ENCODE data around the gene KREMEN1. TPM values are rescaled to one million over a fixed set of nuclear protein-coding genes. Genes with fewer than 3 reads are reported as not detected.

Gene KREMEN1
- total and polyA plus RNA-seq, 10 of the 15 experiments (the other 5 are each of a cell fraction or from before 2014, with no cell fraction given), result 0.10 to 2.5 (median 0.20) TPM; not detected in 1

DNA sequence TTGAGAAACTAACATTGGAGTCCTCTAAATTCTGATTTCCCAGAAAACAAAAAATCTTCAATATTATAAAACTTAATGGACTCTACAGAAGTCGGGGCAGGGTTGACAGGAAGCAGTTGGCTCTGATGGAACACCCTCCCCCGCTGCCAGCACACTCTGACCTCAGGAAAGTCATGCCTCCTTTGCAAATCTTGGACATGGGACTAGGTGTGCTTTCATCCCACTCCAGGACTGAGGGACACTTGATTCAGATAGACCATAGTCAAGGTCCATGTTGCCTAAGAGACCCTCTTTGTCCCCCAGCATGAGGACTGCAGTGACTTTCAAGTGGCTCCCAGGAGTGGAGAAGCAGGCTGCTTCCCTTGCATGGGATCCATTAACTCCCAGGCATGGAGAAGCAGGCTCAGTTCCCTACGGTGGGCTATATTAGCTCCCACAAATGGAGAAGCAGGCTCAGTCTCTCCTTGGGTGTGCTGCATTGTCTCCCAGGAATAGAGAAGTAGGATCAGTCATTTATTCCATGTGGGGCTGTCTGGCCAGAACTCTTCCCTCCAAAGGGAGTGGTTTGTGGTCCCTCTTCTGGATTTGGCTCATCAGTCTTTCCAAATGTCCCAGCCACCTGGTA is 49.6 kb upstream of the KREMEN1 start:
- no peaks in the 10 kb centered on the region for H3K36me3 ChIP-seq (ENCODE audit: control insufficient read depth in 2 of 2, insufficient read depth in 2 of 2, low read length in 1 of 2)
- no peak overlapping the region for H2AFZ ChIP-seq (ENCODE audit: control insufficient read depth, low read depth, low read length)
- no peak overlapping the region for H3K27ac ChIP-seq (ENCODE audit: control insufficient read depth, insufficient read depth)
- TF ChIP-seq STAT1 (conservative IDR thresholded peaks at IDR 0.05) (no peak), IKZF1 (conservative IDR thresholded peaks at IDR 0.05) (peak; percentile 42; the same call in 1 of the 2 replicates)
- H3K4me1 ChIP-seq (ENCODE audit: control insufficient read depth, insufficient read depth, low read length), result no peaks in the 10 kb centered on the region
- ChIA-PET POLR2A (interaction anchor here (0.6 to 1.3 kb wide), 5 partner anchors 18 to 218 kb away, joined by 3 to 6 read pairs (median 4); no protein-coding TSS in a partner anchor), RAD21 (ENCODE audit: unreplicated experiment) (interaction anchor here (0.6 to 1.1 kb wide), 8 partner anchors 13 to 131 kb away, joined by 3 to 5 read pairs (median 3); no protein-coding TSS in a partner anchor), SMC1A (ENCODE audit: uncharacterized antibody, unreplicated experiment) (interaction anchor here (0.7 to 1.5 kb wide), 10 partner anchors 9 to 119 kb away, joined by 3 to 8 read pairs (median 4); no protein-coding TSS in a partner anchor), CTCF (interaction anchor here (0.6 to 0.9 kb wide), 2 partner anchors 18 to 131 kb away, joined by 3 to 4 read pairs; no protein-coding TSS in a partner anchor)
- intact Hi-C loops (cut with micrococcal nuclease; ENCODE audit: unreplicated experiment), result no loop called here
- WGBS (ENCODE audit: insufficient coverage, insufficient replicate concordance, low lambda C conversion rate, missing lambda C conversion rate), result 0% methylated on average over 3 of the region's 3 CpGs
- FAIRE-seq (no peak), ATAC-seq (peak; percentile 36), DNase-seq (ENCODE audit: low read depth, low spot score) (no peak)
- no peaks in the 10 kb centered on the region for H3K27me3 ChIP-seq (replicated peaks in 1 of 2; ENCODE audit: control insufficient read depth in 2 of 2, insufficient read depth in 2 of 2, low read length in 1 of 2)
- in situ Hi-C loops (cut with MboI), result no loop called here
- no peaks in the 10 kb centered on the region; the same call in 2 of the 3 replicates for H3K9me3 ChIP-seq (replicated peaks; ENCODE audit: control insufficient read depth, insufficient read depth, low read length)
- BruUV-seq (replicated peaks), result no TSS peak
- no peak overlapping the region for H3K4me3 ChIP-seq
- H3K79me2 ChIP-seq (ENCODE audit: control insufficient read depth, insufficient read depth, low read length), result no peaks in the 10 kb centered on the region
- H3K4me2 ChIP-seq (ENCODE audit: control insufficient read depth, insufficient read depth), result no peak overlapping the region
- no peaks in the 10 kb centered on the region for H4K20me1 ChIP-seq (ENCODE audit: control insufficient read depth, insufficient read depth)
- H3K9ac ChIP-seq (ENCODE audit: control insufficient read depth, insufficient read depth, low read length), result no peak overlapping the region

DNA sequence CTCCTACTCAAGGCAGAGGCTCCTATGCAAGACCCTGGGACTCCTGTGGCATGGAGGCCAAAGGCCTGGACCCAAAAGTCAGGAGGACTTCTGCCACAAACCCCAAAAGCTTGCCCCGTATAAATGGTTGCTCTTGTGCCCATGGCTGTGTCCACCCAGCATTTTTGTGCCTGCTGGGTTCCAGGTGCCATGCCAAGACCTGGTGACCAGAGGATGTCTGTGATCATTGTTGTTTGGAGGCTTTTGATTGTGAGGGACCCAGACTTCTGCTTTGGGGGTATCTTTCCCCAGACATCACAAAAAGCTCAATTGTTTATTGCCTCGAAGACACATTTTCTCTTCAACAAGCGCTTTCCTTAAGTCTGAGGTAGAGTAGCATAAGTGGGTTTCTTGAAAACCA is 46.3 kb upstream of the KREMEN1 start:
- Histone ChIP-seq H3K79me2 (ENCODE audit: control insufficient read depth, insufficient read depth, low read length) (no peaks in the 10 kb centered on the region), H3K4me1 (ENCODE audit: control insufficient read depth, insufficient read depth, low read length) (no peaks in the 10 kb centered on the region), H3K27me3 (replicated peaks in 1 of 2; ENCODE audit: control insufficient read depth in 2 of 2, insufficient read depth in 2 of 2, low read length in 1 of 2) (0 out of 4 replicates have a peak, but pooled peaks cover 0 to 6% of the 10 kb centered on the region in 2 experiments), H3K9me3 (replicated peaks; ENCODE audit: control insufficient read depth, insufficient read depth, low read length) (no peaks in the 10 kb centered on the region; the same call in 2 of the 3 replicates), H3K36me3 (ENCODE audit: control insufficient read depth in 2 of 2, insufficient read depth in 2 of 2, low read length in 1 of 2) (no peaks in the 10 kb centered on the region), H3K4me3 (no peak overlapping the region), H4K20me1 (ENCODE audit: control insufficient read depth, insufficient read depth) (no peaks in the 10 kb centered on the region), H3K27ac (ENCODE audit: control insufficient read depth, insufficient read depth) (no peak overlapping the region), H2AFZ (ENCODE audit: control insufficient read depth, low read depth, low read length) (no peak overlapping the region), H3K9ac (ENCODE audit: control insufficient read depth, insufficient read depth, low read length) (no peak overlapping the region), H3K4me2 (ENCODE audit: control insufficient read depth, insufficient read depth) (no peak overlapping the region)
- ChIA-PET RAD21 (ENCODE audit: unreplicated experiment) (interaction anchor here (1.3 to 3.9 kb wide), 5 partner anchors 12 to 111 kb away, joined by 3 to 34 read pairs (median 3); no protein-coding TSS in a partner anchor), POLR2A (interaction anchor here (0.6 to 3.0 kb wide), 3 partner anchors 10 to 88 kb away, joined by 3 to 27 read pairs (median 3); no protein-coding TSS in a partner anchor), SMC1A (ENCODE audit: uncharacterized antibody, unreplicated experiment) (interaction anchor here (0.8 to 4.7 kb wide), 9 partner anchors 9 to 117 kb away, joined by 3 to 32 read pairs (median 4); no protein-coding TSS in a partner anchor), CTCF (interaction anchor here (0.8 to 7.4 kb wide), 4 partner anchors 11 to 108 kb away, joined by 3 to 63 read pairs (median 13); no protein-coding TSS in a partner anchor)
- intact Hi-C loops (cut with micrococcal nuclease; ENCODE audit: unreplicated experiment), result no loop called here
- in situ Hi-C loops (cut with MboI), result loop anchor here (25.0 kb wide), 1 partner anchor 989 kb away; no protein-coding TSS in a partner anchor
- no peak for FAIRE-seq
- TF ChIP-seq MAX (IDR thresholded peaks at IDR 0.05; ENCODE audit: low read depth, low read length), result no peak
- TF ChIP-seq POLR2AphosphoS5 (IDR thresholded peaks at IDR 0.05; ENCODE audit: low read length), result no peak
- no peak for TF ChIP-seq RELA (IDR thresholded peaks at IDR 0.05; ENCODE audit: borderline replicate concordance, partially characterized antibody)
- ATAC-seq, result no peak
- no peak for DNase-seq (ENCODE audit: low read depth, low spot score)
- no TSS peak for BruUV-seq (replicated peaks)
- WGBS (ENCODE audit: insufficient coverage, insufficient replicate concordance, low lambda C conversion rate, missing lambda C conversion rate), result 41% methylated on average over 3 of the region's 3 CpGs
